Endothelial cell of umbilical vein (primary cell): ENCODE data around the gene TOM1L2. TPM values are rescaled to one million over a fixed set of nuclear protein-coding genes. Genes with fewer than 3 reads are reported as not detected.

ENCODE experiments used
- BruUV-seq: library from RNA; stranded (reverse); fragments of 400-500 nt; replicated peaks from 2 replicates; lab custom pipeline; 2021; lab: Mats Ljungman, UMichigan
- CTCF ChIA-PET: fragments of 300-600, 350-600 bp; sonication (Branson Sonifier 250); formaldehyde crosslinking; loops from one replicate; lab custom pipeline; 2021; ENCODE audit warnings: antibody characterized with exemption, inconsistent platforms; lab: Charles Lee
- POLR2A ChIA-PET: fragments of 300-600, 350-600 bp; sonication (Branson Sonifier 250); formaldehyde crosslinking; loops from one replicate; lab custom pipeline; 2021; ENCODE audit warnings: antibody characterized with exemption, inconsistent platforms; lab: Charles Lee
- DNase-seq: peaks from one replicate; pipeline ENCODE4 v3.0.0-alpha.2; 2011; ENCODE audit warnings: low read depth, low spot score
- FAIRE-seq: peaks from 2 replicates; lab custom pipeline; 2011; peaks lifted over from hg19 to GRCh38; lab: Jason Lieb, UNC
- H2AFZ ChIP-seq: 2 replicates; pipeline ENCODE4 v1.6.0; 2012; ENCODE audit warnings: low read depth, low read length, control low read depth, inconsistent platforms
- H3K27ac ChIP-seq: 2 replicates; pipeline ENCODE4 v1.5.1; 2011; ENCODE audit warnings: low read depth, mild to moderate bottlenecking, control low read depth, low read length, moderate library complexity; ENCODE audit not compliant: insufficient read depth
- H3K27me3 ChIP-seq, 2 experiments: 2 replicates each; pipeline versions ENCODE4 v1.6.0 to v1.6.1; 2011; ENCODE audit warnings: low read length in 2 of 2, mixed read lengths in 1 of 2; ENCODE audit not compliant: control insufficient read depth in 2 of 2, insufficient read depth in 2 of 2
- H3K36me3 ChIP-seq, 2 experiments: 2 replicates in 1 of 2; 3 replicates in 1 of 2; pipeline ENCODE4 v1.5.1; 2011; ENCODE audit warnings: low read length in 2 of 2, mild to moderate bottlenecking in 1 of 2, moderate library complexity in 1 of 2; ENCODE audit not compliant: control insufficient read depth in 2 of 2, insufficient read depth in 2 of 2; ENCODE audit errors: extremely low read depth in 1 of 2
- H3K4me1 ChIP-seq: 3 replicates; pipeline ENCODE4 v1.5.1; 2011; ENCODE audit warnings: mild to moderate bottlenecking, low read length; ENCODE audit not compliant: control insufficient read depth, insufficient read depth; ENCODE audit errors: extremely low read depth
- H3K4me2 ChIP-seq: 2 replicates; pipeline ENCODE4 v1.6.1; 2011; ENCODE audit warnings: low read length, control low read depth, mixed read lengths; ENCODE audit not compliant: insufficient read depth
- H3K4me3 ChIP-seq, 3 experiments: fragments of 200-600 bp in 1 of 3; sonication (generic), shearing (Covaris generic) in 1 of 3; replicated peaks in 1 of 3; 2 replicates each; pipeline ENCODE4 v1.5.1; 2011 to 2016; ENCODE audit warnings: control low read depth in 3 of 3, low read length in 3 of 3, mild to moderate bottlenecking in 2 of 3, inconsistent platforms in 1 of 3, low read depth in 1 of 3, moderate library complexity in 1 of 3; ENCODE audit not compliant: insufficient read depth in 1 of 3
- H3K79me2 ChIP-seq: 2 replicates; pipeline ENCODE4 v1.6.0; 2012; ENCODE audit warnings: low read length, inconsistent platforms; ENCODE audit not compliant: control insufficient read depth, insufficient read depth
- H3K9ac ChIP-seq: replicated peaks from 2 replicates; pipeline ENCODE3; 2011; ENCODE audit warnings: low read length, control low read depth; ENCODE audit not compliant: insufficient read depth; ENCODE audit errors: extremely low read depth
- H3K9me1 ChIP-seq: replicated peaks from 3 replicates; pipeline ENCODE4 v1.6.0; 2011; ENCODE audit warnings: mild to moderate bottlenecking, low read length; ENCODE audit not compliant: control insufficient read depth, insufficient read depth; ENCODE audit errors: extremely low read depth
- H3K9me3 ChIP-seq: replicated peaks from 2 replicates; pipeline ENCODE4 v1.5.1; 2012; ENCODE audit warnings: low read length, inconsistent platforms; ENCODE audit not compliant: control insufficient read depth, insufficient read depth
- H4K20me1 ChIP-seq: replicated peaks from 2 replicates; pipeline ENCODE3; 2011; ENCODE audit warnings: mild to moderate bottlenecking, low read length; ENCODE audit not compliant: control insufficient read depth, insufficient read depth; ENCODE audit errors: extremely low read depth
- CTCF ChIP-seq, 2 donors: IDR thresholded peaks; 1 replicate in 1 of 2; 2 replicates in 1 of 2; pipeline ENCODE4 v1.5.1; 2011; ENCODE audit warnings: low read length in 2 of 2, mild to moderate bottlenecking in 2 of 2, moderate library complexity in 2 of 2, control low read depth in 1 of 2, inconsistent platforms in 1 of 2, low read depth in 1 of 2; ENCODE audit not compliant: insufficient read depth in 1 of 2; ENCODE audit errors: extremely low read depth in 1 of 2
- EZH2 ChIP-seq: IDR thresholded peaks from 2 replicates; pipeline ENCODE4 v1.6.1; 2012; ENCODE audit warnings: borderline replicate concordance, low read depth, mild to moderate bottlenecking, moderate library complexity, low read length, inconsistent platforms; ENCODE audit not compliant: severe bottlenecking
- GATA2 ChIP-seq: IDR thresholded peaks from 2 replicates; pipeline ENCODE4 v1.7.0; 2011; ENCODE audit warnings: low read depth, mild to moderate bottlenecking, moderate library complexity, mixed read lengths, low read length; ENCODE audit not compliant: insufficient read length, insufficient read depth
- JUN ChIP-seq: IDR thresholded peaks from 2 replicates; pipeline ENCODE4 v1.6.1; 2011; ENCODE audit warnings: borderline replicate concordance, low read depth; ENCODE audit not compliant: insufficient read length, insufficient read depth
- MAX ChIP-seq: IDR thresholded peaks from 2 replicates; pipeline ENCODE4 v1.6.1; 2011; ENCODE audit not compliant: insufficient read depth, insufficient read length
- POLR2AphosphoS5 ChIP-seq: IDR thresholded peaks from 2 replicates; pipeline ENCODE4 v1.6.1; 2012; ENCODE audit warnings: low read depth, mild to moderate bottlenecking, control low read depth, low read length, moderate library complexity; ENCODE audit not compliant: insufficient read depth
- dilution Hi-C: fragments of 300-500 bp; cut with MboI; formaldehyde crosslinking; loops from one replicate; pipeline ENCODE4 v1.15.0; 2019; ENCODE audit warnings: low sequenced_read_pairs; ENCODE audit not compliant: extremely low pct_ligation_motif_present
- intact Hi-C: fragments of 100-400 bp; cut with micrococcal nuclease; formaldehyde crosslinking; loops from one replicate; pipeline ENCODE4 v1.10.0; 2022
- polyA plus RNA-seq, 4 experiments: library from polyadenylated mRNA; depleted of rRNA in 3 of 4; stranded (reverse) in 3 of 4; unstranded in 1 of 4; fragments of >200 nt; gene quantifications; 2 replicates each; pipeline versions ENCODE4 v1.2.1 to v1.2.3, GENCODE V29; 2011 to 2012; ENCODE audit warnings: missing spikeins in 1 of 4
- total RNA-seq: library from RNA; stranded (reverse); gene quantifications from 2 replicates; pipeline ENCODE4 v1.2.3, GENCODE V29; 2021

TOM1L2 gene
- total and polyA plus RNA-seq, 2 donors (not counting 3 experiments of a cell fraction or from before 2014, with no cell fraction given) = 31.7 to 37.6 TPM

GRCh38 chr17:17822189-17822588 lies 150.0 kb downstream of the TOM1L2 start:
- ChIA-PET CTCF (interaction anchor here (0.8 to 0.9 kb wide), 2 partner anchors 14 to 38 kb away, joined by 3 to 4 read pairs; partner anchors contain the start of gene SREBF1), POLR2A (no interaction called here)
- dilution Hi-C loops (no loop called here), intact Hi-C loops (no loop called here)
- Histone ChIP-seq H3K79me2 (peaks cover 51% of the 10 kb centered on the region), H4K20me1 (no peaks in the 10 kb centered on the region), H3K4me3 (no peak overlapping the region), H3K9ac (no peak overlapping the region), H3K9me3 (no peaks in the 10 kb centered on the region), H3K27me3 (no peaks in the 10 kb centered on the region), H2AFZ (no peak overlapping the region), H3K4me1 (peaks cover 34% of the 10 kb centered on the region), H3K4me2 (no peak overlapping the region), H3K27ac (no peak overlapping the region), H3K9me1 (no peaks in the 10 kb centered on the region), H3K36me3 (peaks cover 7 to 8% of the 10 kb centered on the region in 2 experiments)
- DNase-seq = no peak
- BruUV-seq = no TSS peak
- no peak for FAIRE-seq
- no peak for TF ChIP-seq MAX
- TF ChIP-seq EZH2 = no peak
- TF ChIP-seq GATA2 = no peak
- TF ChIP-seq JUN = no peak
- no peak for TF ChIP-seq POLR2AphosphoS5
- TF ChIP-seq CTCF (IDR thresholded peaks at IDR 0.05; ENCODE audit: extremely low read depth in 1 of 2, insufficient read depth in 1 of 2, low read depth in 1 of 2, low read length in 2 of 2) = no peak
